Suppressor macrophage (primary cell): ENCODE data around the gene GGT1.
"Not testable (repeated sequence)": the region's sequence is repeated elsewhere in the genome, so short reads cannot be mapped to it uniquely, and the experiment has no call there.

Experiments used
- DNase-seq, 4 experiments: peaks; one replicate each; pipeline ENCODE4 v3.0.0-alpha.2; 2020 to 2022

GGT1 gene

GRCh38 chr22:24642307-24642706, 39.3 kb downstream of the GGT1 start:
- not testable (repeated sequence) for DNase-seq

- DNase-seq = not testable (repeated sequence)
Observed at GRCh38 chr22:24644409-24644808, 41.4 kb downstream of the GGT1 start.

DNA sequence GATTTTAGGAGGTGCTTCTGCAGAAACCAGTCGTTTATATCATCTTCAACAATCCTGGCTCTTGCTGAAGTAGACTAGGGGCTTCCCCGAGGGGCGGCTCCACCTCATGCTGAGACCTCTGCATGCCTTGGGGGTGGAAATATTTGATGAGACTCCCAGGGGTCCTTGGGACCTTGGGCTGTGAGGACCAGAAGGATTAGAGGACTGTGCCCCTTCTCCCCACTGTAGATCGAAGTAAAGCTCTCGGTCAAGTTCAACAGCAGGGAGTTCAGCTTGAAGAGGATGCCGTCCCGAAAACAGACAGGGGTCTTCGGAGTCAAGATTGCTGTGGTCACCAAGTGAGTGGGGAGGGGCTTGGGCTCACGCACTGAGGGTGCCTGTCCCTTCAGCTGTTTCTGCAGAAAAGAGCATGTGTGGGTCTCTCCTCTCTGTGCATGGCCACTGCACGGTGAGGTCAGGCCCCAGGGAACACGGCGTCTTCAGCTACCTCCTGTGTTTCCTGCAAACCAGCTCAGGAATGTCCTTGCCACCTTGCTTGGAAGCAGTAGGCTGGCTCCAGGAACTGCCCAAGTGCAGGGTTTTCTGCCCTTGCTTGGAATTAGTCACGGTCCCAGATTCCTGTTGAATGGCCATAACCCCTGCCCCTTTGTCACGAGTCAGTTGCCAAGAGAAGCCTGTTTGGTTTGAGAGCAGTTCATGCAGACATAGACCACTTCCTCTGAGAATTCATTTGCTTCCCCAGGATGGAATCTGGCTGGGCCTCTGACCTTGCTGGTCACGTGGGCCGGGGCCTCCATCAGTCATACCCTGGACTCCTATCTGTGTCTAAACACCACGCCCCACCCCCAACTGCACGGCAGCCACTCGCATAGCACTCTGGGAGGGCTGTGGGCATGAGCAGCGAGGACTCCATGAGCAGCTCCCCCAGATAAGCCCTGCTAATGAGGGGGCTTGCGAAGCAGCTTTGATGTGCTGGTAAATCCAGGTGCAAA, 42.7 kb downstream of the GGT1 start:
- not testable (repeated sequence) for DNase-seq

DNA sequence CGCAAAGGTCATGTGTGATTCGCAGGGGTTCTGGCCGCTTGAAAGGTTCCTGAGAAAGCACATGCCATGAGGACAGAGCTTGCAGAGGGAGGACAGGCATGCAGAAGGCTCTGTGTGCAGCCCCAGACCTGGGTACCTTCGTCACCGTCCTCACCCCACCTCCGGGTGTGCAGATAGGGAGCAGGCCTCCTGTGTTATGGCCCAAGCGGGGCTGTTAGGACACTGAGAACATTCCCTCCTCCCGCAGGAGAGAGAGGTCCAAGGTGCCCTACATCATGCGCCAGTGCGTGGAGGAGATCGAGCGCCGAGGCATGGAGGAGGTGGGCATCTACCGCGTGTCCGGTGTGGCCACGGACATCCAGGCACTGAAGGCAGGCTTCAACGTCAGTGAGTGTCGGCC, 43.8 kb downstream of the GGT1 start:
- not testable (repeated sequence) for DNase-seq

GRCh38 chr22:24649371-24649770, 46.4 kb downstream of the GGT1 start:
- not testable (repeated sequence) for DNase-seq

GRCh38 chr22:24650884-24651283, 47.9 kb downstream of the GGT1 start:
- not testable (repeated sequence) for DNase-seq

DNA sequence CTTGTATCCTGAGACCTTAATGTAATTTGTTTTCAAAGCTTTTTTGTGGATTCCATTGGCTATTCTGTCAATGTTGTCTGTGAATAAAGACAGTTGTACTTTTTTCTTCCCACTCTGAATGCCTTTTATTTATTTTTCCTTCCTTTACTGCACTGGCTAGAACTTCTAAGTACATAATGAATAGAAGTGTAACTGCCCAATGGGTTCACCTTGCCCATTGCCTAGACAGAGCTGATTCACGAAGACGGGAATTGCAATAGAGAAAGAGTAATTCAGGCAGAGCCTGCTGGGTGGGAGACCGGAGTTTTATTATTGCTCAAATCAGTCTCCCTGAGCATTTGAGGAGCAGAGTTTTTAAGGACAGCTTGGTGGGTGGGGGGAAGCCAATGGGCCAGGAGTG, 62.4 kb downstream of the GGT1 start:
- DNase-seq = not testable (repeated sequence)

DNA sequence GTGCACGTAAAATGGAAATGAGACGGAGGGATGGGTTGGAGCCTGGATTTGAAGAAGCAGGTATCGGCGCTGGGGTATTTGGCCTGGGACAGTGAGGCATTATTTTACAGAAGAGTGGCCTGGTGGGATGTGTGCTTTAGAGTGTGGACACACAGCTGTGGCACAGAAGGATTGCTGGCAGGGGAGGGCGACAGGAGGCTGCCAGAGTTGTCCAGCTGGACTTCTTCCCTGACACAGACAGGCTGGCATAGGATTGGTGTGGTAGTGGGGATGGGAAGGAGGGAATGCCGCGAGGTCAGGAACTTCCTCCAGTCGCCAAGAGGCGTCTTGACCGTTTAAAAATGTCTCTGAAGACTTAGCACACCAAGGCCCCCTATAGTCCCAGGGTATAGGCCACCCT, 64.9 kb downstream of the GGT1 start:
- DNase-seq = not testable (repeated sequence)

- not testable (repeated sequence) for DNase-seq
Observed at GRCh38 chr22:24672532-24672931, 69.5 kb downstream of the GGT1 start.
